Adrenal gland (tissue), 5 donors: ENCODE data around the gene HMGXB3.

Source experiments
- POLR2A ChIP-seq, 2 donors: fragments of 450-650 bp; IDR thresholded peaks; one replicate each; pipeline ENCODE4 v1.6.1; 2017; ENCODE audit warnings: antibody characterized with exemption in 2 of 2, mild to moderate bottlenecking in 2 of 2, moderate library complexity in 1 of 2
- TF ChIP-seq, protein P1 (sequence below), 6 experiments: fragments of 450-650 bp in 4 of 6; fragments of 200-600 bp in 2 of 6; sonication (generic) in 1 of 6; IDR thresholded peaks; 1 replicate in 5 of 6; 2 replicates in 1 of 6; pipeline versions ENCODE4 v1.5.1 to v1.8.0; 2016 to 2021; ENCODE audit warnings: antibody characterized with exemption in 6 of 6, mild to moderate bottlenecking in 2 of 6, moderate library complexity in 1 of 6
- donor health status: DM: no; HTN: no; CAD: no.

DNA sequence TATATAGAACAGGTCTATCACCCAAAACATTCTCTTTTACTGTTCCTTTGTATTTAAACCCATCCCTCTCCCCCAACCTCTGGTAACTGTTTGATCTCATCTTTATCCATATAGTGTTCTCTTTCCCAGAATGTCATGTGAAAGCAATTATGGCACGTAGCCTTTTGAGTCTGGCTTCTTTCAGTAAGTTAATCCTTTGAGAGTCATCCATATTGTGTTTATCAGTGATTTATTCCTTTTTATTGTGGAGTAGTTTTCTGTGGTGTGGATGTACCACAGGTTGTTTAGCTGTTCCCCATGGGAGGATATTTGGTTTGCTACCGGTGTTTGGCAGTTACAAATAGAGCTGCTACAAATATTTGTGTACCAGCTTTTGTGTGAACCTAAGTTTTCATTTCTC lies 38.0 kb downstream of the HMGXB3 start:
- TF ChIP-seq, protein P1, sequence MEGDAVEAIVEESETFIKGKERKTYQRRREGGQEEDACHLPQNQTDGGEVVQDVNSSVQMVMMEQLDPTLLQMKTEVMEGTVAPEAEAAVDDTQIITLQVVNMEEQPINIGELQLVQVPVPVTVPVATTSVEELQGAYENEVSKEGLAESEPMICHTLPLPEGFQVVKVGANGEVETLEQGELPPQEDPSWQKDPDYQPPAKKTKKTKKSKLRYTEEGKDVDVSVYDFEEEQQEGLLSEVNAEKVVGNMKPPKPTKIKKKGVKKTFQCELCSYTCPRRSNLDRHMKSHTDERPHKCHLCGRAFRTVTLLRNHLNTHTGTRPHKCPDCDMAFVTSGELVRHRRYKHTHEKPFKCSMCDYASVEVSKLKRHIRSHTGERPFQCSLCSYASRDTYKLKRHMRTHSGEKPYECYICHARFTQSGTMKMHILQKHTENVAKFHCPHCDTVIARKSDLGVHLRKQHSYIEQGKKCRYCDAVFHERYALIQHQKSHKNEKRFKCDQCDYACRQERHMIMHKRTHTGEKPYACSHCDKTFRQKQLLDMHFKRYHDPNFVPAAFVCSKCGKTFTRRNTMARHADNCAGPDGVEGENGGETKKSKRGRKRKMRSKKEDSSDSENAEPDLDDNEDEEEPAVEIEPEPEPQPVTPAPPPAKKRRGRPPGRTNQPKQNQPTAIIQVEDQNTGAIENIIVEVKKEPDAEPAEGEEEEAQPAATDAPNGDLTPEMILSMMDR (IDR thresholded peaks at IDR 0.05): no peak
- no peak for TF ChIP-seq POLR2A (IDR thresholded peaks at IDR 0.05)
